SK-N-MC (cell line): Measurements from ENCODE around the gene PACSIN2.

Source experiments
- DNase-seq: peaks from one replicate; pipeline ENCODE4 v3.0.0-alpha.2; 2011; ENCODE audit warnings: low read depth, low spot score
- H3K27ac ChIP-seq: fragments of 200-600 bp; sonication (generic); 2 replicates; pipeline ENCODE4 v1.5.1; 2016; ENCODE audit warnings: mixed run types
- H3K36me3 ChIP-seq: fragments of 200-600 bp; sonication (generic); 2 replicates; pipeline ENCODE4 v1.6.1; 2017; ENCODE audit warnings: antibody characterized with exemption, low read length, mixed read lengths; ENCODE audit not compliant: insufficient read depth
- H3K4me3 ChIP-seq: fragments of 200-600 bp; sonication (generic); 2 replicates; pipeline ENCODE4 v1.5.1; 2016
- H3K9ac ChIP-seq: fragments of 200-600 bp; sonication (generic); 2 replicates; pipeline ENCODE4 v1.8.0; 2017; ENCODE audit warnings: mixed run types, mixed read lengths; ENCODE audit not compliant: insufficient read length
- H3K9me3 ChIP-seq: fragments of 200-600 bp; sonication (generic); 2 replicates; pipeline ENCODE4 v1.6.1; 2017; ENCODE audit warnings: low read depth, mild to moderate bottlenecking, antibody characterized with exemption, low read length, moderate library complexity, mixed read lengths
- EZH2 ChIP-seq: fragments of 200-600 bp; sonication (generic); IDR thresholded peaks from one replicate; pipeline ENCODE4 v1.6.1; 2017; ENCODE audit warnings: antibody characterized with exemption
- FOXP2 ChIP-seq: optimal IDR thresholded peaks from 2 replicates; pipeline ENCODE3; 2011; ENCODE audit warnings: mild to moderate bottlenecking, moderate library complexity; ENCODE audit not compliant: insufficient read depth; ENCODE audit errors: extremely low read length, control extremely low read depth
- POLR2AphosphoS5 ChIP-seq: IDR thresholded peaks from 2 replicates; pipeline ENCODE4 v1.6.1; 2012; ENCODE audit warnings: mild to moderate bottlenecking, low read depth, low read length, borderline replicate concordance

The PACSIN2 gene, protein sequence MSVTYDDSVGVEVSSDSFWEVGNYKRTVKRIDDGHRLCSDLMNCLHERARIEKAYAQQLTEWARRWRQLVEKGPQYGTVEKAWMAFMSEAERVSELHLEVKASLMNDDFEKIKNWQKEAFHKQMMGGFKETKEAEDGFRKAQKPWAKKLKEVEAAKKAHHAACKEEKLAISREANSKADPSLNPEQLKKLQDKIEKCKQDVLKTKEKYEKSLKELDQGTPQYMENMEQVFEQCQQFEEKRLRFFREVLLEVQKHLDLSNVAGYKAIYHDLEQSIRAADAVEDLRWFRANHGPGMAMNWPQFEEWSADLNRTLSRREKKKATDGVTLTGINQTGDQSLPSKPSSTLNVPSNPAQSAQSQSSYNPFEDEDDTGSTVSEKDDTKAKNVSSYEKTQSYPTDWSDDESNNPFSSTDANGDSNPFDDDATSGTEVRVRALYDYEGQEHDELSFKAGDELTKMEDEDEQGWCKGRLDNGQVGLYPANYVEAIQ

DNA sequence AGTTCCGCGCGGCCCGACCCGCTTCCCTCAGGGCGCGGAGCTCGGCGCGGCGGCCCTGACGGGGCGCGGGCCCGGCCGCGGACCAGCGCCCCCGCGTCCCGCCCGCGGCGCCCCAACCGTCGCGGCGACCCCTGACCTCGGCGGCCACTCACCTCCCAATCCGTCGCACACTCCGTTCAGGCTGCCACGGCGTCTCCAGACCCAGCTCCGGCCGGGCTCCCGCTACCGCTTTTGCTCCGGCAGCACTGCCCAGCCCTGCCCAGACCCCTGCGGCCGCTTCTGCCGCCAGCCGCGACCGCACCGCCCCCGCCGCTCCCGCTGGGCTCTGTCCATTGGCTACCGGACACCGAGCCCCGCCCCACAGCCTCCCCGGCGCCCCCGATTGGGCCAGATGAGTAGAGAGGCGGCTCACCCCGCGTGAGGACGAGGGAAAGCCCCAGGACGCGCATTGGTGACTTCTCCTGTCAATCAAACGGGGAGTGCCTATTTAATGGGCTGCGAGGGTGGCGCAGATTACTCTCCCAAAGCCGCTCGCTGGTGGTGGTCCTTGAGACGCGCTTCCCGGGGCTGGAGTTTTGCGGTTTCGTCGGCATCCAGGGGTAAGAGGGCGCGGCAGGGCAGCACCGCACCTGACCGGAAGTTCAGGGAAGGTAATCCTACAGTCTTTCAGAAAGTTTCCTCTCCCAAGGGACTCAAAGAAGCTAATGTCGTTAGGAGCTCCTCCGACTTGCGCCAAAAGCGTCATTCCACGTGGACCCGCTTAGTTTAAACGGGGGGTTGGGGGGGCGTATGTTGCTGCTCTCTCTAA, at the start of gene PACSIN2:
Gene PACSIN2, minus strand, starts transcription at position 281 of the 808 bp plus-strand sequence. CDS start 103,069 bp downstream, outside the sequence.
- DNase-seq, result peak; percentile 89
- Histone ChIP-seq H3K27ac (no peak within 1 kb of the TSS), H3K9me3 (no peaks in the 10 kb centered on the region), H3K4me3 (peak within 1 kb of the TSS; percentile 96), H3K36me3 (no peaks in the 10 kb centered on the region), H3K9ac (peak within 1 kb of the TSS; percentile 76)
- TF ChIP-seq FOXP2 (peak; percentile 34), EZH2 (no peak), POLR2AphosphoS5 (peak; percentile 98)

DNA sequence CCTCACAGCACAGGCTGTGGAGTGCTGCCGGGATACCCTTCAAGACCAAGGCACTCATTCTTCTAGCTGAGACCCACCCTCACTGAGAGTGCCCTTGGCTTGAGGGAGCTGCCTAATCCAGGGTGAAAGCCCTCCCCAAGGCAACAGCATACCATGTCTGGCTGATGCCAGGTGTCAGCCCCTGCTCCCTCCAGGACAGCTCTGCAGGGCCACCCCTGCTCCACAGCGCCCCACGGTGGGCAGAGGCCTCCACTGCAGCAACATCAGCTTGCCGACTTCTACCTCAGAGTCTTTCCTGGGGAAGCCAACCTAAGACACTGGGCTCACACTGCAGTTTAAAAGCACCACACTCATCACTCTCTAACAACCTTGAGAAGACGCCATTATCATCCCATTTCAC, 45.2 kb upstream of the PACSIN2 start:
- no peak overlapping the region for H3K9ac ChIP-seq
- no peak for DNase-seq
- TF ChIP-seq FOXP2, result no peak
- TF ChIP-seq POLR2AphosphoS5, result no peak
- TF ChIP-seq EZH2, result no peak

DNA sequence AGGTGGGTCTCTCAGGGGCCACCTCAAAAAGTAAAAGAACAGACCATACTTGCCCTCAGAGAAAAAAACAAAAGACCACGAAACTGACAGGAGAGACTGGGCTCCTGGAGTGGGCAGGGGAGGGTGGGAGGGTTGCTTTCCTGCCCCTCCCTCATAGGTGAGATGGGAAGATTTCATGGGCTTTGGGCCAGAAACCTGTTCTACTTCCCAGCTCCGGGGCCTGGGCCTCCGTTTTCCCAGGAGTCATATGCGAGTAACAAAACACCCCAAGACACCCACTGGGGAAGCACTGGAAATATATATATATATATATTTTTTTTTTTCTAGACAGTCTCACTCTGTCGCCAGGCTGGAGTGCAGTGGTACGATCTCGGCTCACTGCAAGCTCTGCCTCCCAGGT, 42.7 kb upstream of the PACSIN2 start:
- Histone ChIP-seq H3K9me3 (no peaks in the 10 kb centered on the region), H3K9ac (no peak overlapping the region), H3K27ac (no peak overlapping the region), H3K4me3 (no peak overlapping the region), H3K36me3 (no peaks in the 10 kb centered on the region)
- TF ChIP-seq EZH2 (no peak), POLR2AphosphoS5 (no peak), FOXP2 (no peak)
- no peak for DNase-seq

More for the DNA sequence above, 45.2 kb upstream of the PACSIN2 start:
- Histone ChIP-seq H3K36me3 (no peaks in the 10 kb centered on the region), H3K4me3 (no peak overlapping the region), H3K9me3 (no peaks in the 10 kb centered on the region), H3K27ac (no peak overlapping the region)

DNA sequence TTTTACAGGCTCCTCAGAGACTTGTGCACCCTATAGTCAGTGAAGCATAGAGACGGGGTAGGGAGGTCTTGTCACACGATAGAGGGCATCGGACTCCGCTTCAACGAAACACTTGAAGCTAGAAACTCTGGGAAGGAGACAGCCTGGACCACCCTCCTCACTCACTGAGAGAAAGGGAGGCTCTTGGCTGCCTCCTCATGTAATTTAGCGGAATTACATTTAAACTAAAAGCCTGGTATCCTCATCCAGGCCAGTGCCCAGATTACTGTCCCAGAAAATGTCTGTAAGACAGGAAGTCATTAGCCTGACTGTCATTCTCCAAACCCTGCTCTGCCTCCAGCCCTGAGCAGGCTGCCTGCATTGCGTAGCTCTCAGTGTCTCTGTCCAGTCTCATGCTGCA, 38.2 kb upstream of the PACSIN2 start:
- DNase-seq, result no peak
- H3K4me3 ChIP-seq, result no peak overlapping the region
- no peaks in the 10 kb centered on the region for H3K9me3 ChIP-seq
- H3K9ac ChIP-seq, result no peak overlapping the region
- no peak overlapping the region for H3K27ac ChIP-seq
- H3K36me3 ChIP-seq, result no peaks in the 10 kb centered on the region
- no peak for TF ChIP-seq FOXP2
- TF ChIP-seq EZH2, result no peak
- TF ChIP-seq POLR2AphosphoS5, result no peak

DNA sequence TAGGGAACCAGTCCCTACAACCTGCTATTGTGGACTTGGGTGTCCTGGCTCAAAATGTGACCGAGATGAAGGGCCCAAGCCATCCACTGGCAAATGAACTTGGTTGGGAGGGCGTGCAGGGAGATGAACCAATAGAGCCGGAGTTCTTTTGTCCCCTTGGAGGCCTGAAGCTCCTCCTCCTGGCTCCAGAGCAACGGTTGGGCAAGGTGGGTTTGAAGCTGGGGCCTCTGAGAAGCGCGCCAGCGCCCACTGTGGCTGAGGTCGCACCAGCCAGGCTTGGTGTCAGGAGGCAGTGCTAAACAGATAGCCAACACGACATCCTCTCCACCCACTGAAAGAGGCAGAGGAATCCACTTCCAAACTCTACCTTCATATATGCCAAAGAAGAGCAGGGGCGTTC, 36.0 kb upstream of the PACSIN2 start:
- no peak for DNase-seq
- TF ChIP-seq EZH2, result no peak
- TF ChIP-seq FOXP2, result no peak
- no peak for TF ChIP-seq POLR2AphosphoS5
- H3K4me3 ChIP-seq, result no peak overlapping the region
- no peaks in the 10 kb centered on the region for H3K9me3 ChIP-seq
- no peaks in the 10 kb centered on the region for H3K36me3 ChIP-seq
- no peak overlapping the region for H3K27ac ChIP-seq
- no peak overlapping the region for H3K9ac ChIP-seq

DNA sequence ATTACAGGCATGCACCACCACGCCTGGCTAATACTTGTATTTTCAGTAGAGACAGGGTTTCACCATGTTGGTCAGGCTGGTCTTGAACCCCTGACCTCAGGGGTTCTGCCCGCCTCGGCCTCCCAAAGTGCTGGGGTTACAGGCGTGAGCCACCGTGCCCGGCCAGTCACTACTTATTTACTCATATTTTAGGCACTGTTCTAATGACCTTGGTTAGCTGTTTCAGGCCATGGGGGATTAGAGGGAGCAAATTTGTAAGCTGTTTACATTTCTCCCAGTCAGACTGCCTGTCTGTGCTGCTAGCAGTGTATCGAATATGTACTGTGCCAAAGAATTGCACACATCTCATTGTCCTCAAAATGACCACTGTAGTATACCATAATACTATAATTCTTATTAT, 32.7 kb upstream of the PACSIN2 start:
- Histone ChIP-seq H3K36me3 (no peaks in the 10 kb centered on the region), H3K9ac (no peak overlapping the region), H3K9me3 (no peaks in the 10 kb centered on the region), H3K27ac (no peak overlapping the region), H3K4me3 (no peak overlapping the region)
- DNase-seq, result no peak
- TF ChIP-seq FOXP2 (no peak), POLR2AphosphoS5 (no peak), EZH2 (no peak)

DNA sequence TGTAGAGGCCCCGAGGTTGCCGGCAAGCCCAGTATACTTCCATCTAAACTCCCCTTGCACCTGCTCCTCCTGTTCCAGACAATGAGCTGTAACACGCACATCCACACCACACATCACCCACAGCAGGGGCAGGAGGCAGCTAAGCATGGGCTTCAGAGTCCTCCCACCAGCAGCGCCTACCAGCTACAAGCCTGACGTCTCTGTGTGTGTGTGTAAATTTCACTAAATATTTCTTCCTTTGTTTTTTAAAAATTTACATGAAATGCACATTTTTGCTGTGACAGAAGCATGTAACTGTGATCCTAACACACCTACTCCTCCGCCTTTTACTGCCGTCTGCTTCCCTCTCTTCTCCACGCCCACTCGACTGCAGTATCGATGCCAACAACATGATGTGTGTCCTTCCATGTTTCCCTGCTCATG, 29.4 kb upstream of the PACSIN2 start:
- H3K4me3 ChIP-seq, result no peak overlapping the region
- no peaks in the 10 kb centered on the region for H3K9me3 ChIP-seq
- no peak overlapping the region for H3K27ac ChIP-seq
- DNase-seq, result no peak
- no peaks in the 10 kb centered on the region for H3K36me3 ChIP-seq
- TF ChIP-seq POLR2AphosphoS5 (no peak), FOXP2 (no peak), EZH2 (no peak)
- H3K9ac ChIP-seq, result no peak overlapping the region

DNA sequence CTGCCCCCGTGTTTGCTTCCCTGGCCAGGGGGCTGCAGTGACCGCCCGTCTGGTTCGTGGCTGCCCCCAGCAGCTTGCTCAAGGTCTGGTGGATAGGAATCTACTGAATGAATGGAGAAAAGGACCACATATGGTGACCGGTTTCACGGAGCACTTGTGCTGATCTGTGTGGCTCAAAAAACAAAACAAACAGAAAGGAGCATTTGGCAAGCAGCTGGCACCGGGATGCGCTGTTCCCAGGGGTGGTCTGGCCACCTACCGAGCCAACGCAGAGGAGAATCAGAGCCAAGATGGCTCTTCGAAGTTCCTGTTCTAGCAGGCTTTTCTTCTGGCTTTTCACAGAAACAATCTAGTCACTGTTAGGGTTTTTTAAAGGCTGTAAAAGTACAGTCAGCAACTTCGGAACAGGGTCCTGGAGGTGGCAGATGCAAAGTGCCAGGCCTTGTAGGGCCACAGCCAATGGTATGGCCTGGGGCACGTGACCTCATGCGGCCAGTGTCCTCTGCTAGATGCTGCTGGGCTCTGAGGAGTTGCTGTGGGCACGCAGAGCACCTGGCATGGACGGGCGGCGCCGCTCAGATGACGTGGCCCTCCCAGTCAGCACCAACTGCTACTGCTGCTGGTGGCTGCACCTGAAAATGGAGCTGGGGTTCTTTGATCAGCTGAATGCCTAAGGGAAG, 27.3 kb upstream of the PACSIN2 start:
- no peak for DNase-seq
- H3K4me3 ChIP-seq, result no peak overlapping the region
- TF ChIP-seq EZH2 (no peak), POLR2AphosphoS5 (no peak)
- no peaks in the 10 kb centered on the region for H3K36me3 ChIP-seq
- H3K9ac ChIP-seq, result peak overlapping the region; percentile 6
- no peaks in the 10 kb centered on the region for H3K9me3 ChIP-seq
- no peak overlapping the region for H3K27ac ChIP-seq
